GM21367 (cell line): ENCODE measurements around the gene ARHGAP33.
"Not testable (repeated sequence)": the region's sequence is repeated elsewhere in the genome, so short reads cannot be mapped to it uniquely, and the experiment has no call there.

Experiments
- ATAC-seq: cut with Tn5 transposase; IDR thresholded peaks from one replicate; pipeline ENCODE4 v1.9.1; 2021; ENCODE audit not compliant: unreplicated experiment

The ARHGAP33 gene

GRCh38 chr19:35754370-35755130, 20.8 kb upstream of the ARHGAP33 start:
- ATAC-seq, result no peak

GRCh38 chr19:35755131-35755549, 20.2 kb upstream of the ARHGAP33 start:
- no peak for ATAC-seq

- no peak for ATAC-seq
Measured at GRCh38 chr19:35755550-35756376, 19.6 kb upstream of the ARHGAP33 start.

- ATAC-seq, result no peak
Measured at GRCh38 chr19:35756377-35757230, 18.8 kb upstream of the ARHGAP33 start, which contains the start of gene HSPB6. Gene HSPB6, minus strand, starts transcription at chr19:35757029. Its CDS starts 21 bp downstream, at chr19:35757008.

- ATAC-seq, result no peak
Measured at GRCh38 chr19:35757231-35757748, 18.1 kb upstream of the ARHGAP33 start.

GRCh38 chr19:35757749-35758608, 17.4 kb upstream of the ARHGAP33 start, which contains the start of gene PROSER3:
Gene PROSER3, plus strand, starts transcription at chr19:35758176. Its CDS starts 40 bp downstream, at chr19:35758216.
- peak; percentile 86 for ATAC-seq

- ATAC-seq, result no peak
Measured at GRCh38 chr19:35759697-35760096, 15.7 kb upstream of the ARHGAP33 start.

GRCh38 chr19:35760711-35761349, 14.5 kb upstream of the ARHGAP33 start:
- ATAC-seq, result no peak

GRCh38 chr19:35764432-35765315, 10.7 kb upstream of the ARHGAP33 start:
- no peak for ATAC-seq

GRCh38 chr19:35766571-35767104, 8.7 kb upstream of the ARHGAP33 start:
- ATAC-seq, result no peak

- no peak for ATAC-seq
Measured at GRCh38 chr19:35767288-35768081, 7.9 kb upstream of the ARHGAP33 start.

- no peak for ATAC-seq
Measured at GRCh38 chr19:35768082-35768421, 7.3 kb upstream of the ARHGAP33 start.

- not testable (repeated sequence) for ATAC-seq
Measured at GRCh38 chr19:35772362-35772761, 3.0 kb upstream of the ARHGAP33 start.

GRCh38 chr19:35773020-35773806, 2.2 kb upstream of the ARHGAP33 start:
- ATAC-seq, result no peak

- ATAC-seq, result no peak
Measured at GRCh38 chr19:35774274-35775045, 904 bp upstream of the ARHGAP33 start.

- ATAC-seq, result no peak
Measured at GRCh38 chr19:35775046-35775297, 392 bp upstream of the ARHGAP33 start.
